ENCODE measurements around the gene GRM2. TPM values are rescaled to one million over a fixed set of nuclear protein-coding genes. Genes with fewer than 3 reads are reported as not detected.

Gene GRM2
- total and polyA plus RNA-seq, 2 experiments from 2014 or later = 0.27 TPM; not detected in 1

DNA sequence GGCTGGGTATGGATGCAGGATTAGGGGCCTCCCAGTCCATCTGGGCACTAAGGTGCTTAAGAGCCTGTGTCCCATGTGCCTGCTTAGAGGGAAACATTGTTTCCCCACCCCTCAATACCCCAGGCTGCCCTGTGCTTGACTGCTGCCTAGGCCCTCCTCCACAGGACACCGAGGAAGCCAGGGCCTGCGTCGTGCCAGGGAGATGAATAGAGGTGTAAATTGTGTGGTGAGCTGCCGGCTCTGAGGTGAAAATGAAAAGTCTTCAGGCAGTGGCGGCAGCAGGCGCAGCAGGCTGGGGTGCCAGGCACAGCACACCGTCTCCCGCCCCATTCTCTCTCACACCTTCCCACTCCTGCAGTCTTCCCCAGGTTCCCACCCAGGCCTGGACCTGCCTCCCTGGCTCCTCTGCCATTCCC, 13.9 kb upstream of the GRM2 start:
- DNase-seq (ENCODE audit: low spot score) = no peak
- Histone ChIP-seq H3K27ac (no peak overlapping the region), H4K20me1 (ENCODE audit: insufficient read depth, poor library complexity, severe bottlenecking) (no peaks in the 10 kb centered on the region), H3K9me2 (replicated peaks; ENCODE audit: insufficient read depth) (no peaks in the 10 kb centered on the region), H3K9me3 (ENCODE audit: low read depth) (no peaks in the 10 kb centered on the region), H3K4me1 (ENCODE audit: insufficient read depth) (no peaks in the 10 kb centered on the region), H3K79me2 (no peaks in the 10 kb centered on the region), H3K36me3 (replicated peaks; ENCODE audit: insufficient read depth, low read depth) (no peaks in the 10 kb centered on the region), H2AFZ (no peak overlapping the region), H3K4me2 (no peak overlapping the region), H3K4me3 (no peak overlapping the region), H3K27me3 (no peaks in the 10 kb centered on the region)
- no peak for TF ChIP-seq EZH2phosphoT487 (IDR thresholded peaks at IDR 0.05; ENCODE audit: low read depth, severe bottlenecking, unreplicated experiment)
- TF ChIP-seq, protein P1, sequence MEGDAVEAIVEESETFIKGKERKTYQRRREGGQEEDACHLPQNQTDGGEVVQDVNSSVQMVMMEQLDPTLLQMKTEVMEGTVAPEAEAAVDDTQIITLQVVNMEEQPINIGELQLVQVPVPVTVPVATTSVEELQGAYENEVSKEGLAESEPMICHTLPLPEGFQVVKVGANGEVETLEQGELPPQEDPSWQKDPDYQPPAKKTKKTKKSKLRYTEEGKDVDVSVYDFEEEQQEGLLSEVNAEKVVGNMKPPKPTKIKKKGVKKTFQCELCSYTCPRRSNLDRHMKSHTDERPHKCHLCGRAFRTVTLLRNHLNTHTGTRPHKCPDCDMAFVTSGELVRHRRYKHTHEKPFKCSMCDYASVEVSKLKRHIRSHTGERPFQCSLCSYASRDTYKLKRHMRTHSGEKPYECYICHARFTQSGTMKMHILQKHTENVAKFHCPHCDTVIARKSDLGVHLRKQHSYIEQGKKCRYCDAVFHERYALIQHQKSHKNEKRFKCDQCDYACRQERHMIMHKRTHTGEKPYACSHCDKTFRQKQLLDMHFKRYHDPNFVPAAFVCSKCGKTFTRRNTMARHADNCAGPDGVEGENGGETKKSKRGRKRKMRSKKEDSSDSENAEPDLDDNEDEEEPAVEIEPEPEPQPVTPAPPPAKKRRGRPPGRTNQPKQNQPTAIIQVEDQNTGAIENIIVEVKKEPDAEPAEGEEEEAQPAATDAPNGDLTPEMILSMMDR (IDR thresholded peaks at IDR 0.05; ENCODE audit: poor library complexity) = no peak
- TF ChIP-seq EZH2 (IDR thresholded peaks at IDR 0.05; ENCODE audit: borderline replicate concordance) = no peak
- WGBS (ENCODE audit: low lambda C conversion rate, missing lambda C conversion rate) = 92% methylated on average over 8 of the region's 8 CpGs

DNA sequence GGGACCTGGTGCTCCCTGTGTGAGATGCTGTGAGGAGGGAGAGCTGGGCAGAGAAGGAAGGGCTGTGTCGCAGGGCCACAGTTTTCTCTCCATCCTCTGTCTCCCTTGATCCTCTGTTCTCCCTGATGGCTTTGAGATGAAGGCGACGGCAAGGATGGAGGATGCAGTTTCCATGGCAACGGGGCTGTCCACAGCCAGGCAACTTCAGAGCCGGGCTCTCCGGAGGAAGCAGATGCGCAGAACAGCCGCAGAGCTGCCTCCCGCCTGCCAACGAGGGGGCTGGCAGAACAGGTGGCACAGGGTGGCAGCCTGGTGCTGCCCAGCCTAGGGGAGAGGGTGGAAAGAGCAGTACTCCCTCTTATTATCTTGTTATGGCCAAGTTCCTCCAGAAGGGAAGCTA, 9.9 kb upstream of the GRM2 start:
- H3K9me3 ChIP-seq (ENCODE audit: low read depth) = no peaks in the 10 kb centered on the region
- no peak for TF ChIP-seq EZH2 (IDR thresholded peaks at IDR 0.05; ENCODE audit: borderline replicate concordance)
- no peak for TF ChIP-seq EZH2phosphoT487 (IDR thresholded peaks at IDR 0.05; ENCODE audit: low read depth, severe bottlenecking, unreplicated experiment)
- TF ChIP-seq, protein P1 (IDR thresholded peaks at IDR 0.05; ENCODE audit: poor library complexity) = no peak
- WGBS (ENCODE audit: low lambda C conversion rate, missing lambda C conversion rate) = 98% methylated on average over 10 of the region's 10 CpGs
- no peaks in the 10 kb centered on the region for H3K36me3 ChIP-seq (replicated peaks; ENCODE audit: insufficient read depth, low read depth)
- no peak overlapping the region for H3K27ac ChIP-seq
- no peaks in the 10 kb centered on the region for H3K4me1 ChIP-seq (ENCODE audit: insufficient read depth)
- no peak for DNase-seq (ENCODE audit: low spot score)
- no peak overlapping the region for H2AFZ ChIP-seq
- H3K9me2 ChIP-seq (replicated peaks; ENCODE audit: insufficient read depth) = no peaks in the 10 kb centered on the region
- H3K27me3 ChIP-seq = no peaks in the 10 kb centered on the region
- no peak overlapping the region for H3K4me2 ChIP-seq
- H3K79me2 ChIP-seq = no peaks in the 10 kb centered on the region
- H4K20me1 ChIP-seq (ENCODE audit: insufficient read depth, poor library complexity, severe bottlenecking) = no peaks in the 10 kb centered on the region
- H3K4me3 ChIP-seq = no peak overlapping the region

DNA sequence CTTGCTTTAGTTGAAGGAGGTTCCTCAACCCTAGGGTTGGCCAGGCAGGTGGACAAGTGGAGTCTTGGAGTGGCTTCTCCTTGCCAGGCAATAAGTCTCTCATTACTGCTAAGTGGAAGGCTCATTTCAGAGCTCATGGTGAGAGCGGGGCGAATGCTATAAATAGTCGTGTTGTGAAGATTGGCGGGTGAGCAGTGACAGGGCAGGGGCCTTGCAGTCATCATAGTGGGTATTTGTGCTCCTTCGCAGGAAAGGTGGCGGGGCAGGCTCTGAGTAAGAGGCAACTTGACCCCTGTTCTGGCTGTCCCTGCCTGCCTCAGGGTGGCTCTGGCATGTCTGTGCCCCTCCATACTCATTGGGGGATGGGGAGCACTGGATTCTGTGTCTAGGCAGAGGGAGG, 8.7 kb upstream of the GRM2 start:
- no peak for DNase-seq (ENCODE audit: low spot score)
- Histone ChIP-seq H3K4me1 (ENCODE audit: insufficient read depth) (no peaks in the 10 kb centered on the region), H3K36me3 (replicated peaks; ENCODE audit: insufficient read depth, low read depth) (no peaks in the 10 kb centered on the region), H3K27me3 (no peaks in the 10 kb centered on the region), H3K79me2 (no peaks in the 10 kb centered on the region), H3K9me3 (ENCODE audit: low read depth) (no peaks in the 10 kb centered on the region), H3K27ac (no peak overlapping the region), H3K9me2 (replicated peaks; ENCODE audit: insufficient read depth) (no peaks in the 10 kb centered on the region), H3K4me3 (no peak overlapping the region), H4K20me1 (ENCODE audit: insufficient read depth, poor library complexity, severe bottlenecking) (no peaks in the 10 kb centered on the region), H2AFZ (no peak overlapping the region), H3K4me2 (no peak overlapping the region)
- no peak for TF ChIP-seq EZH2phosphoT487 (IDR thresholded peaks at IDR 0.05; ENCODE audit: low read depth, severe bottlenecking, unreplicated experiment)
- no peak for TF ChIP-seq EZH2 (IDR thresholded peaks at IDR 0.05; ENCODE audit: borderline replicate concordance)
- TF ChIP-seq, protein P1 (IDR thresholded peaks at IDR 0.05; ENCODE audit: poor library complexity) = no peak
- WGBS (ENCODE audit: low lambda C conversion rate, missing lambda C conversion rate) = 93% methylated on average over 6 of the region's 6 CpGs

DNA sequence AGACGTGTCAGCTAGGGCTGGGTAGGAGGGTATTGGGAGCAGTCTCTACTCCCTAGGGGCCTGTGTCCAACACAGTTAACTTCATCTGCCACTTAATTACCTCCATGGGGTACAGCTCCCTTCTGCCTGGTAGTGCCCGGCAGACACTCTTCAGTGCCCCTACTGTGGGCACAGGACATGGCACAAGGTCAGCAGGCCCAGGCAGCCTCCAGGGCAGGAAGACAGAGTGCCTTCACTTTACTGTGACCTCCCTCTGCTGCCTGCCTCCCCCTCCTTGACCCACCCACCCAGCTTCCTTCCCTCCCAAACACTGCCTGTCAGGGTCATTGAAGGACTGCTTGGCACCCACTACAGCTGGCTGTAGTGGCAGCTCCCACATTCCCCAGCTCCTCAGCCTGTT, 6.5 kb upstream of the GRM2 start:
- no peaks in the 10 kb centered on the region for H3K9me3 ChIP-seq (ENCODE audit: low read depth)
- no peaks in the 10 kb centered on the region for H3K36me3 ChIP-seq (replicated peaks; ENCODE audit: insufficient read depth, low read depth)
- H3K4me2 ChIP-seq = no peak overlapping the region

More for the DNA sequence above, 6.5 kb upstream of the GRM2 start:
- Histone ChIP-seq H2AFZ (no peak overlapping the region), H3K27ac (no peak overlapping the region), H3K79me2 (no peaks in the 10 kb centered on the region), H4K20me1 (ENCODE audit: insufficient read depth, poor library complexity, severe bottlenecking) (peaks cover 3% of the 10 kb centered on the region), H3K4me3 (no peak overlapping the region), H3K27me3 (no peaks in the 10 kb centered on the region), H3K4me1 (ENCODE audit: insufficient read depth) (no peaks in the 10 kb centered on the region), H3K9me2 (replicated peaks; ENCODE audit: insufficient read depth) (no peaks in the 10 kb centered on the region)
- no peak for TF ChIP-seq EZH2 (IDR thresholded peaks at IDR 0.05; ENCODE audit: borderline replicate concordance)
- TF ChIP-seq, protein P1 (IDR thresholded peaks at IDR 0.05; ENCODE audit: poor library complexity) = no peak
- no peak for TF ChIP-seq EZH2phosphoT487 (IDR thresholded peaks at IDR 0.05; ENCODE audit: low read depth, severe bottlenecking, unreplicated experiment)
- 100% methylated on average over 2 of the region's 2 CpGs for WGBS (ENCODE audit: low lambda C conversion rate, missing lambda C conversion rate)
- no peak for DNase-seq (ENCODE audit: low spot score)

Measured in hepatocyte (in vitro differentiated cells).